ENCODE results near the gene NT5E.

- TF ChIP-seq, protein P1, sequence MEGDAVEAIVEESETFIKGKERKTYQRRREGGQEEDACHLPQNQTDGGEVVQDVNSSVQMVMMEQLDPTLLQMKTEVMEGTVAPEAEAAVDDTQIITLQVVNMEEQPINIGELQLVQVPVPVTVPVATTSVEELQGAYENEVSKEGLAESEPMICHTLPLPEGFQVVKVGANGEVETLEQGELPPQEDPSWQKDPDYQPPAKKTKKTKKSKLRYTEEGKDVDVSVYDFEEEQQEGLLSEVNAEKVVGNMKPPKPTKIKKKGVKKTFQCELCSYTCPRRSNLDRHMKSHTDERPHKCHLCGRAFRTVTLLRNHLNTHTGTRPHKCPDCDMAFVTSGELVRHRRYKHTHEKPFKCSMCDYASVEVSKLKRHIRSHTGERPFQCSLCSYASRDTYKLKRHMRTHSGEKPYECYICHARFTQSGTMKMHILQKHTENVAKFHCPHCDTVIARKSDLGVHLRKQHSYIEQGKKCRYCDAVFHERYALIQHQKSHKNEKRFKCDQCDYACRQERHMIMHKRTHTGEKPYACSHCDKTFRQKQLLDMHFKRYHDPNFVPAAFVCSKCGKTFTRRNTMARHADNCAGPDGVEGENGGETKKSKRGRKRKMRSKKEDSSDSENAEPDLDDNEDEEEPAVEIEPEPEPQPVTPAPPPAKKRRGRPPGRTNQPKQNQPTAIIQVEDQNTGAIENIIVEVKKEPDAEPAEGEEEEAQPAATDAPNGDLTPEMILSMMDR (IDR thresholded peaks at IDR 0.05): no peak
- TF ChIP-seq POLR2A (IDR thresholded peaks at IDR 0.05): no peak
Observed at GRCh38 chr6:85404564-85405174, 45.2 kb upstream of the NT5E start.
